ENCODE data around the gene STX1B. TPM values are rescaled to one million over a fixed set of nuclear protein-coding genes. Genes with fewer than 3 reads are reported as not detected.

Gene STX1B
- total RNA-seq, 4 donors from 2014 or later, result 0.49 to 2.2 (median 0.90) TPM

- no peak for TF ChIP-seq CTCF (IDR thresholded peaks at IDR 0.05; ENCODE audit: low read depth)
These were observed 19.4 kb downstream of the STX1B start for GRCh38 chr16:30991052-30991451.

GRCh38 chr16:30990105-30990504 lies 20.3 kb downstream of the STX1B start:
- TF ChIP-seq CTCF (IDR thresholded peaks at IDR 0.05; ENCODE audit: low read depth), result no peak

- no peak for TF ChIP-seq CTCF (IDR thresholded peaks at IDR 0.05; ENCODE audit: low read depth)
These were observed 20.9 kb downstream of the STX1B start for GRCh38 chr16:30989469-30990047.

GRCh38 chr16:30987581-30988190 lies 22.8 kb downstream of the STX1B start:
- TF ChIP-seq CTCF (IDR thresholded peaks at IDR 0.05; ENCODE audit: low read depth), result no peak

GRCh38 chr16:30986129-30986991 lies 24.1 kb downstream of the STX1B start:
- TF ChIP-seq CTCF (IDR thresholded peaks at IDR 0.05; ENCODE audit: low read depth), result no peak

GRCh38 chr16:30985401-30986128 lies 24.9 kb downstream of the STX1B start:
- no peak for TF ChIP-seq CTCF (IDR thresholded peaks at IDR 0.05; ENCODE audit: low read depth)
